ENCODE data around the gene CHD5. TPM values are rescaled to one million over a fixed set of nuclear protein-coding genes. Genes with fewer than 3 reads are reported as not detected.

CHD5 gene
- total RNA-seq, 1 experiment from 2014 or later, result 1.6 TPM

DNA sequence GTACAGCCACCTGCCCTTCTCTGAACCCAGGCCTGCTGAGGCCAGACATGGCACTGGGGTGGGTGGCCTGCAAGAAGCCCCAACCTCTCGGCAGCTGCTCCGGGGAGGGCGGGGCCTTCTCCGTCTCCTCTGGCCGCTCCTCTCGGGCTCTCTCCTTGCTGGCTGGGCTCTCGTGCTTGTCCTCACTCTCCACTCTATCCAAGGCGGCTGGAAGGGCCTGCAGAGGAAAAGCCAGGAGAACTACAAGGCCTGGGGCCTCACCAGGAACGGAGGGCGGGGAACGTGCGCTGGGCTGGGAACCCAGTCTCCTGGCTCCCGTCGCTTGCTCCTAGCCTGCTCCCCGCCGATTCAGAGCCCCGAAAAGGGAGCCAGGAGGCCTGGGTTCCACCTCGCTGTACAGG lies 59.1 kb downstream of the CHD5 start:
- H2AK5ac ChIP-seq (ENCODE audit: insufficient read length, low read length), result no peak overlapping the region
- H3K79me1 ChIP-seq (ENCODE audit: insufficient read depth, low read depth, low read length, poor library complexity, severe bottlenecking), result no peaks in the 10 kb centered on the region
- no peak overlapping the region for H3K27ac Mint-ChIP-seq
- peaks cover 13% of the 10 kb centered on the region for H3K27me3 Mint-ChIP-seq (ENCODE audit: low read depth)
- H2AFZ ChIP-seq (ENCODE audit: low read length), result no peak overlapping the region
- H3K27ac ChIP-seq (ENCODE audit: insufficient read length, low read depth, low read length), result no peak overlapping the region
- no peak overlapping the region for H2BK5ac ChIP-seq (ENCODE audit: insufficient read length, low read length)
- no peak overlapping the region for H4K91ac ChIP-seq (ENCODE audit: insufficient read length, low read depth, low read length)
- H3K14ac ChIP-seq (ENCODE audit: insufficient read depth, low read length), result no peak overlapping the region
- no peak overlapping the region for H4K8ac ChIP-seq (replicated peaks; ENCODE audit: insufficient read length, low read depth, low read length)
- no peak overlapping the region for H3K4me3 Mint-ChIP-seq
- peaks cover 3% of the 10 kb centered on the region in 2 experiments; a peak in 2 of 4 replicates for H3K4me1 Mint-ChIP-seq
- H3K4ac ChIP-seq (ENCODE audit: low read depth, low read length), result no peak overlapping the region
- H3K27me3 ChIP-seq (ENCODE audit: insufficient read depth, low read length), result no peaks in the 10 kb centered on the region
- TF ChIP-seq, protein P1, sequence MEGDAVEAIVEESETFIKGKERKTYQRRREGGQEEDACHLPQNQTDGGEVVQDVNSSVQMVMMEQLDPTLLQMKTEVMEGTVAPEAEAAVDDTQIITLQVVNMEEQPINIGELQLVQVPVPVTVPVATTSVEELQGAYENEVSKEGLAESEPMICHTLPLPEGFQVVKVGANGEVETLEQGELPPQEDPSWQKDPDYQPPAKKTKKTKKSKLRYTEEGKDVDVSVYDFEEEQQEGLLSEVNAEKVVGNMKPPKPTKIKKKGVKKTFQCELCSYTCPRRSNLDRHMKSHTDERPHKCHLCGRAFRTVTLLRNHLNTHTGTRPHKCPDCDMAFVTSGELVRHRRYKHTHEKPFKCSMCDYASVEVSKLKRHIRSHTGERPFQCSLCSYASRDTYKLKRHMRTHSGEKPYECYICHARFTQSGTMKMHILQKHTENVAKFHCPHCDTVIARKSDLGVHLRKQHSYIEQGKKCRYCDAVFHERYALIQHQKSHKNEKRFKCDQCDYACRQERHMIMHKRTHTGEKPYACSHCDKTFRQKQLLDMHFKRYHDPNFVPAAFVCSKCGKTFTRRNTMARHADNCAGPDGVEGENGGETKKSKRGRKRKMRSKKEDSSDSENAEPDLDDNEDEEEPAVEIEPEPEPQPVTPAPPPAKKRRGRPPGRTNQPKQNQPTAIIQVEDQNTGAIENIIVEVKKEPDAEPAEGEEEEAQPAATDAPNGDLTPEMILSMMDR (conservative IDR thresholded peaks at IDR 0.05), result no peak
- H3K23ac ChIP-seq (ENCODE audit: insufficient read length, low read depth, low read length), result no peak overlapping the region
- no peaks in the 10 kb centered on the region for H4K20me1 ChIP-seq (ENCODE audit: control insufficient read depth, insufficient read depth, insufficient read length)
- H3K56ac ChIP-seq (ENCODE audit: insufficient read length, low read depth, low read length), result no peak overlapping the region
- no peak overlapping the region for H3K9ac ChIP-seq (ENCODE audit: extremely low read depth, insufficient read length, low read length)
- no peak overlapping the region for H2BK20ac ChIP-seq (ENCODE audit: low read depth, low read length, poor library complexity, severe bottlenecking)
- no peak overlapping the region for H2BK12ac ChIP-seq (ENCODE audit: insufficient read length, low read depth, low read length)
- no peak for DNase-seq
- peaks cover 7% of the 10 kb centered on the region in 2 experiments; a peak in 2 of 5 replicates for H3K9me3 Mint-ChIP-seq
- no peak overlapping the region for H3T11ph ChIP-seq (ENCODE audit: low read length)
- H3K79me2 ChIP-seq (ENCODE audit: insufficient read depth, low read length), result no peaks in the 10 kb centered on the region
- H3K4me2 ChIP-seq (ENCODE audit: insufficient read depth, insufficient read length, low read length), result no peak overlapping the region
- no peaks in the 10 kb centered on the region for H3K23me2 ChIP-seq (ENCODE audit: insufficient read length, low read depth, low read length, poor library complexity, severe bottlenecking)
- H4K5ac ChIP-seq (ENCODE audit: insufficient read length, low read depth, low read length), result no peak overlapping the region
- no peak overlapping the region for H2BK120ac ChIP-seq (ENCODE audit: low read depth, low read length, poor library complexity, severe bottlenecking)
- no CpG with 5 or more reads among the region's 18 CpGs for WGBS (ENCODE audit: extremely low coverage, insufficient read length, low lambda C conversion rate)
- no peaks in the 10 kb centered on the region for H3K9me3 ChIP-seq (ENCODE audit: control insufficient read depth, low read depth, low read length)
- H3K4me1 ChIP-seq (ENCODE audit: insufficient read depth, low read length), result no peaks in the 10 kb centered on the region
- H3K36me3 Mint-ChIP-seq (ENCODE audit: insufficient read depth in 1 of 3, low read depth in 3 of 3), result no peaks in the 10 kb centered on the region; a peak in 1 of 7 replicates
- no peak overlapping the region for H2BK15ac ChIP-seq (ENCODE audit: low read depth, low read length)
- H3K18ac ChIP-seq (ENCODE audit: insufficient read length, low read depth, low read length), result no peak overlapping the region
